Parathyroid adenoma (tissue), 2 donors: ENCODE data around the gene ASPDH.

Experiments used
- H2AFZ ChIP-seq: fragments of 300-600 bp; sonication (generic); one replicate; pipeline ENCODE4 v1.7.0; 2017; ENCODE audit warnings: antibody characterized with exemption, mild to moderate bottlenecking
- H3K27ac ChIP-seq: fragments of 300-600 bp; sonication (generic); one replicate; pipeline ENCODE4 v1.7.0; 2017
- H3K27me3 ChIP-seq: fragments of 300-600 bp; sonication (generic); one replicate; pipeline ENCODE4 v1.7.0; 2017; ENCODE audit warnings: low read length; ENCODE audit not compliant: control insufficient read depth, insufficient read depth
- H3K36me3 ChIP-seq: fragments of 300-600 bp; sonication (generic); one replicate; pipeline ENCODE4 v1.7.0; 2017; ENCODE audit warnings: low read length; ENCODE audit not compliant: control insufficient read depth, insufficient read depth
- H3K4me1 ChIP-seq: fragments of 300-600 bp; sonication (generic); one replicate; pipeline ENCODE4 v1.7.0; 2017; ENCODE audit warnings: control low read depth
- H3K4me2 ChIP-seq: fragments of 300-600 bp; sonication (generic); one replicate; pipeline ENCODE4 v1.7.0; 2017; ENCODE audit warnings: low read length
- H3K4me3 ChIP-seq: fragments of 300-600 bp; sonication (generic); one replicate; pipeline ENCODE4 v1.7.0; 2017; ENCODE audit warnings: low read depth, low read length
- H3K79me2 ChIP-seq: fragments of 300-600 bp; sonication (generic); one replicate; pipeline ENCODE4 v1.7.0; 2017; ENCODE audit warnings: control low read depth
- H3K9ac ChIP-seq: fragments of 300-600 bp; sonication (generic); one replicate; pipeline ENCODE4 v1.7.0; 2017; ENCODE audit warnings: mild to moderate bottlenecking
- H3K9me3 ChIP-seq: fragments of 300-600 bp; sonication (generic); one replicate; pipeline ENCODE4 v1.7.0; 2017; ENCODE audit warnings: low read length; ENCODE audit not compliant: control insufficient read depth
- TF ChIP-seq, protein P1 (sequence below): fragments of 300-600 bp; sonication (generic); IDR thresholded peaks from one replicate; pipeline ENCODE4 v1.7.0; 2017; ENCODE audit warnings: antibody characterized with exemption, mild to moderate bottlenecking
- donor health status: primary hyperparathyroidism.

Gene ASPDH

DNA sequence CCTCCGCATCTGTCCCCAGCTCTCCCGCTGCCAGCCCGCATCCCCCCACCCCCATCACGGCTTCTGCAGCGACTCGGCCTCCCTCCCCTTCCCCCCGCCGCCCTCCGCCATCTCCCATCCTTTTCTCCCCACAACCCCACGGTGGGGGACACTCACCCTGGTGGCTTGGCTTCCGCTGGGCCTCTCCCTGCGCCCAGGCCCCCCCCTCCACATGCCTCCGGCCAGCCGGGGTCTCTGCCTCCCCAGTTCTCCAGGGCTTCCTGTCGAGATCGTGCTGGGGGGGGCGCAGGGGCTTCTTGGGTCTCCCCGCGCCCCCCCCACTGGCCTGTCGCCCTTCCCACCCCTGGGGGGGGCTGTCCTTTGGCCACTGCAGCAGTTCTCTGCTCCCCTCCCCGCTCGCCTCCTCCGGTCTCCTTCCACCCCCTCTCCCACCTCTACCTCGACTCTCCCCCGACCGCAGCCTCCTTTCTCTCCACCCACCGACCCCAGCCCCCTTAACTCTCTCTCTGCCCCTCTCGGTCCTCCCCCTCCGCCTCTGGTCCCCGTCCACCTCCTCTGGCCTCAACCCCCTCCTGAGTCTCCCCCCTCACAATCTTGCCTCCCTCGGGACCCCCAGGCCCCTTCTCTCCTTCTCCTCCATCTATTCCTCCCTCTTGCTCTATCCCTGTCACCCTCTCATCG, 37.5 kb upstream of the ASPDH start:
- H3K27ac ChIP-seq, result no peak overlapping the region
- H3K4me1 ChIP-seq, result peaks cover under 1% of the 10 kb centered on the region
- H3K9me3 ChIP-seq, result no peaks in the 10 kb centered on the region
- no peak overlapping the region for H3K4me3 ChIP-seq
- no peaks in the 10 kb centered on the region for H3K79me2 ChIP-seq
- H3K27me3 ChIP-seq, result no peaks in the 10 kb centered on the region
- no peak overlapping the region for H3K9ac ChIP-seq
- TF ChIP-seq, protein P1, sequence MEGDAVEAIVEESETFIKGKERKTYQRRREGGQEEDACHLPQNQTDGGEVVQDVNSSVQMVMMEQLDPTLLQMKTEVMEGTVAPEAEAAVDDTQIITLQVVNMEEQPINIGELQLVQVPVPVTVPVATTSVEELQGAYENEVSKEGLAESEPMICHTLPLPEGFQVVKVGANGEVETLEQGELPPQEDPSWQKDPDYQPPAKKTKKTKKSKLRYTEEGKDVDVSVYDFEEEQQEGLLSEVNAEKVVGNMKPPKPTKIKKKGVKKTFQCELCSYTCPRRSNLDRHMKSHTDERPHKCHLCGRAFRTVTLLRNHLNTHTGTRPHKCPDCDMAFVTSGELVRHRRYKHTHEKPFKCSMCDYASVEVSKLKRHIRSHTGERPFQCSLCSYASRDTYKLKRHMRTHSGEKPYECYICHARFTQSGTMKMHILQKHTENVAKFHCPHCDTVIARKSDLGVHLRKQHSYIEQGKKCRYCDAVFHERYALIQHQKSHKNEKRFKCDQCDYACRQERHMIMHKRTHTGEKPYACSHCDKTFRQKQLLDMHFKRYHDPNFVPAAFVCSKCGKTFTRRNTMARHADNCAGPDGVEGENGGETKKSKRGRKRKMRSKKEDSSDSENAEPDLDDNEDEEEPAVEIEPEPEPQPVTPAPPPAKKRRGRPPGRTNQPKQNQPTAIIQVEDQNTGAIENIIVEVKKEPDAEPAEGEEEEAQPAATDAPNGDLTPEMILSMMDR, result no peak
- H2AFZ ChIP-seq, result no peak overlapping the region
- H3K36me3 ChIP-seq, result no peaks in the 10 kb centered on the region
- no peak overlapping the region for H3K4me2 ChIP-seq

DNA sequence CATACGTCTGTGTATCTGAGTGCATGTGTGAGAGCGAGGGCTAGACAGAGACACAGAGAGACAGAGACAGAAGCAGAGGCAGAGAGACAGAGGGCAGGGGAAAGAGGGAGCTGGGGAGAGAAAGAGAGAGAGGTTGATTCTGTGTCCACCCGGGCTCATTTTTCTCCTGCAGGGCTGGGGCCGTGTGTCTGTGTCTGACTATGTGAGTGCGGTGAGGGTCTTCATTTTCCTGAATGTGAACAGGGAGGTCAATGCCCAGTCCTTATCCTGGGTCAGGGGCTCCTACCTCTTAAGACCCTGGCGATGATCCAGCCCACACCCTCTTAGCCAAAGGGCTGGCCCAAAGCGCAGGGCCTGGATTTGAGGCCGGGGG, 36.9 kb upstream of the ASPDH start:
- no peak overlapping the region for H3K9ac ChIP-seq
- no peak overlapping the region for H3K4me3 ChIP-seq

DNA sequence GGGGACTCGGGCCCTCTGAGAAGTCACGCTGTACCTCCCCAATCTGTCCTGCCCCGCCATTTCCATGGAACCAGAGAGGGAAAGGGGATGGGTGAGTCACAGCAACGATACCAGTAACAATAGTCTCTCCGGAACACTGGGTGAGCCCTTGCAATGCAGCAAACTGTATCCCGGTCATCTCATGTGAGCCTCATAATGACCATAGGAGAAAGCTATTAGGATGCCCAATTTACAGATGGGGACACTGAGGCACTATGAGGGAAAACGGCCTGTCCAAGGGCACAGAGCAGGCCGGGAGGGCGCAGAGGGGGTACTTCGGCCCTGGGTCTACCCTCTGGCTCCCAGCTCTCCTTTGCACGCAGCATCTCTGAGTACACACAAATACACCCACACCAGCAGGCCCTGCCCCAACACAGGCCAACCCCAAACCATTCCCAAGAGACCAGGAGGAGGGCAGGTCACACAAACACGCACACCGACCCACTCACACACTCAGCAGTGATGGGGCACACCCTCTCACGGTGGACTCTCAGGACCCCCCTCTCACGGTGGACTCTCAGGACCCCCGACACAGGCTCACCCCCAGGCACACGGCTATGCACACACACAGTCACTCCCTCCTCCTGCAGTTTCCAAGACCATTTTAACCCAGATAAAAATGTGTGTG, 36.3 kb upstream of the ASPDH start:
- no peaks in the 10 kb centered on the region for H3K4me1 ChIP-seq
- H3K27me3 ChIP-seq, result no peaks in the 10 kb centered on the region
- no peak overlapping the region for H3K27ac ChIP-seq

More for the DNA sequence above, 36.9 kb upstream of the ASPDH start:
- Histone ChIP-seq H3K27me3 (no peaks in the 10 kb centered on the region), H3K36me3 (no peaks in the 10 kb centered on the region), H3K27ac (no peak overlapping the region), H3K9me3 (no peaks in the 10 kb centered on the region), H3K4me1 (no peaks in the 10 kb centered on the region), H3K4me2 (no peak overlapping the region), H2AFZ (no peak overlapping the region), H3K79me2 (no peaks in the 10 kb centered on the region)
- TF ChIP-seq, protein P1, result no peak

DNA sequence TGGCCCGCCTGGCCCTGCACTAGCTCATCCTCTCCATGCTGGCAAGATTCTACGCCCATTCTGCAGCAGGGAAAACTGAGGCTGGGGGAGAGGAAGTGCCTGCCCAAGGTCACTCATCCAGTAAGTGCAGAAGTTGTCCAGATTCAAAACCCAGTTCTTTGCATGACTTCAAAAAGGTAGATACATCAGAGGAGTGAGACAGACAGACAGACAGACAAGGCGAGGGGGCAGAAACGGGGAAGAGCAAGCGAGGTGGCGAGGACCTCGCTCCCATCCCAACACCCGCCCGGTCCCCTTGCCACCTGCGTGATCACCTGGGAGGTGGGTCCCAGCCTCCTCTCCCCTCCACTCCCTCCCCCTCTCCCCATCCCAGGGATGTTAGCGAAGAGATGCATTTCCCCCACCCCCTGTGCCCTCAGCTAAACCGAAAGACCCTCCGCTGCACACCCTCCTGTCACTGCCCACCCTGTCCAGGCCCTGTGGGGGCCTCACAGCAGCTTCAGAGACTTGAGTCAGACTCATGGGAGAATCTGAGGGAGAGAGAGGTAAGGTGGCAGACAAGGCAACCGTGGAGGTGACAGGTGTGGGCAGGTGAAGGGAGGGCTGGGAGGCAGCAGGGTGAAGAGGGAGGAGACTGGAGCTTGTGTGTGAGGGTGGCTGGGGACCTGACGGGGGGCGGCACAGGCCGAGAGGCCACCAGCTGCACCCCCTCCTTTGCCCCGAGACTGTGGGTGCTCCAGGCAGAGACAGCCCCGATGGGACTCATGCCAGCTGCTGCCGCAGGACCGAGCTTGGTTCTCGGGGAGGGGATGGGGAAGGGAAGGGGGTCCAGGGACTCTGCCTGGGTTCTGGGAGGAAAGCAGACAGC, 35.6 kb upstream of the ASPDH start:
- H3K27me3 ChIP-seq, result no peaks in the 10 kb centered on the region
- H3K79me2 ChIP-seq, result no peaks in the 10 kb centered on the region
- no peak overlapping the region for H3K9ac ChIP-seq
- TF ChIP-seq, protein P1, result no peak
- no peak overlapping the region for H3K4me2 ChIP-seq
- H3K27ac ChIP-seq, result no peak overlapping the region
- H3K36me3 ChIP-seq, result no peaks in the 10 kb centered on the region
- H3K4me3 ChIP-seq, result no peak overlapping the region
- H3K4me1 ChIP-seq, result no peaks in the 10 kb centered on the region
- H3K9me3 ChIP-seq, result no peaks in the 10 kb centered on the region
- H2AFZ ChIP-seq, result no peak overlapping the region

More for the DNA sequence above, 36.3 kb upstream of the ASPDH start:
- H3K4me3 ChIP-seq, result no peak overlapping the region
- H3K36me3 ChIP-seq, result no peaks in the 10 kb centered on the region
- H3K9ac ChIP-seq, result no peak overlapping the region
- TF ChIP-seq, protein P1, result no peak
- H3K9me3 ChIP-seq, result no peaks in the 10 kb centered on the region
- no peaks in the 10 kb centered on the region for H3K79me2 ChIP-seq
- H3K4me2 ChIP-seq, result no peak overlapping the region
- H2AFZ ChIP-seq, result no peak overlapping the region
